Left forelimb (tissue), 1 donor: ENCODE data around the gene TSC2.

Experiments
- DNase-seq: peaks from one replicate; pipeline ENCODE4 v3.0.0-alpha.2; 2018; ENCODE audit warnings: low spot score

The TSC2 gene

GRCh38 chr16:2031081-2031577 lies 16.7 kb upstream of the TSC2 start:
- peak; percentile 62 for DNase-seq

GRCh38 chr16:2032285-2033056 lies 15.3 kb upstream of the TSC2 start:
- peak; percentile 36 for DNase-seq

GRCh38 chr16:2033057-2033908 lies 14.5 kb upstream of the TSC2 start:
- peak; percentile 80 for DNase-seq

- DNase-seq, result peak; percentile 72
These were observed 13.7 kb upstream of the TSC2 start for GRCh38 chr16:2033909-2034695.

DNA sequence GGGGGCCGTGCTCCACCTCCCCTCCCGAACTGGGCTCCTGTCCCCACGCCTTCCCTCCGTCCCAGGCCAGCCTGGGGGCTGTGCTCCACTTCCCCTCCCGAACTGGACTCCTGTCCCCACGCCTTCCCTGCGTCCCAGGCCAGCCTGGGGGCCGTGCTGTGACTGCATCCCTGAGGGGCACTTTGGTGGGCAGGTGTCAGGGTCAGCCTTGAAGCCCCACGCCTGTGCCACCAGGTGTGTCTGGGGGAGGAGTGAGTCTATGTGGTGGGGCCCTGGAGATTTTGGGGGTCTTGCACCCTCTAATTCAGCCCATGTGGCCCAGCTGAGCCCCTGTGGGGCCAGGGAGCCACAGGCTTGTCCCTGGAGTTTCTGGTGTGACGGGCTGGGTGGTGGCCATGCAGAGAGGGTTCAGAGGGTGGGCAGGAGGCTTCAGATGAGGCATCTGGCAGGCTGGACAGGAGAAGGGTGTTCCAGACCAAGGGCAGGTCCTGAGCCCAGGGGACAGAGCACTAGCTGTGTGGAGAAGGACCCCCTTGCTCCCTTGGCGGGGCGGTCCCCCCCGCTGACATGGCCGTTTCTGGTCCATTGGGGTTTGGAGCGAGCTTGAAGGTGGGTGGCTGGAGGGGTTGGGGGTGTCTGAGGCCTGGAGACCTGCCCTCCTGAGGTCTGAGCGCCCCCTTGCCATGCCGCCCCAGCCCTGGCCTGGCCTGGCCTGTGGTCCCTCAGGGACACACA lies 12.9 kb upstream of the TSC2 start:
- DNase-seq, result no peak

DNA sequence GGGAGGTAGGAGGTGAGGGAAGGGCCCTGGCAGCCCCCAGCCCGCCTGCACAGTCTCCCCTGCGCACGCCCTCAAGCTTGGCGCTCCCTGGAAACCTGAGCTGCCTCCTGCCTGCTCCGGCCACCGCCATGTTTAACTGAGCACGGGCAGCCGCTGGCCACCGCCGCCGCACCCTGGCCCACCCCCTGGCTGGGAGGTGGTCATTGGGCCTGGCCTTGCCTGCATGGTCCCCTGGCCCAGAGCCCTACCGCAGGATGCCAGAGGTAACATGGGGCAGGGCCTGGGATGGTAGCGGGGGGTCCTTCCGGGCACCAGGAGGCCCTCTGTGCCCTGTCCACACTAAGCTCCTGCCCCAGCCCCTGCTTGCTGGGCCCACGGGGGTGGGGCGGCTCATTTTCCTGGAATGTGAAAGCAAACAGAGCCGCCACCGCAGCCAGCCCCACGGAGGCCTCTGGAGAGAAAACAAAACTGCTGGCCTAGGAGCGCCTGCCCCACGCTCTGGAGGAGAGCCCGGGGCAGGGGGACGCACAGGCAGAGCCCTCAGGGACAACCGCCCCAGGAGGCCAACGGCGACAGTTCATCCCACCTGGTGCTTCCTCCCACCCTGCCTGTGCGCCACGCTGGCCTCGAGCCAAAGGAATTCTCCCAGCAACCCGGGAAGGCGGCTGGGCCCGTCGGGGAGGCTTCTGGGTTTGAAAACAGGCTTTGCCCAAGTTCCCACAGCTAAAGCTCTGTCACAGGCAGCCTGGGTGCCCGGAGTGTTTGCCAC lies 12.2 kb upstream of the TSC2 start:
- DNase-seq, result peak; percentile 77

DNA sequence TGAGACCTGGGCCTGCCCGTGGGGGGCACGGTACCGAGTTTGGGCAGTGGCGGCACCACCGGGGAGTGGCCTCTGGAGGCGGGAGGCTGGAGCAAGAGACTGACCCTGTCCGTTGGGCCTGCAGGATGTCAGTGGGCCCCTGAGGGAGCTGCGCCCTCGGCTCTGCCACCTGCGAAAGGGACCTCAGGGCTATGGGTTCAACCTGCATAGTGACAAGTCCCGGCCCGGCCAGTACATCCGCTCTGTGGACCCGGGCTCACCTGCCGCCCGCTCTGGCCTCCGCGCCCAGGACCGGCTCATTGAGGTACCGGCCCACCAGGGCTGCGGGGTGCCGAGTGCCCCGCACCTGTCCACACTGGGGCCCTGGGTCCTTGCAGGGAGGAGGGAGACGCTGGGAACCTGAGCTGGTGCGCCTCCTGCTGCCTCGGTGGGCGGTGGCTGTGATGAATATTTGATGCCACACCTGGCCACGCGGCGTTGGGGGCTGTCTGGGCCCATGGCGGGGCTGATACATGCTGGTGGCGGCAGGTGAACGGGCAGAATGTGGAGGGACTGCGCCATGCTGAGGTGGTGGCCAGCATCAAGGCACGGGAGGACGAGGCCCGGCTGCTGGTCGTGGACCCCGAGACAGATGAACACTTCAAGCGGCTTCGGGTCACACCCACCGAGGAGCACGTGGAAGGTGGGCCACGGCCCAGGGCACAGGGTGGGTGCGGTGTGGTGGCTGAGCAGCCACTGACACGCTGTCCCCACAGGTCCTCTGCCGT lies 11.4 kb upstream of the TSC2 start:
- DNase-seq, result no peak

DNA sequence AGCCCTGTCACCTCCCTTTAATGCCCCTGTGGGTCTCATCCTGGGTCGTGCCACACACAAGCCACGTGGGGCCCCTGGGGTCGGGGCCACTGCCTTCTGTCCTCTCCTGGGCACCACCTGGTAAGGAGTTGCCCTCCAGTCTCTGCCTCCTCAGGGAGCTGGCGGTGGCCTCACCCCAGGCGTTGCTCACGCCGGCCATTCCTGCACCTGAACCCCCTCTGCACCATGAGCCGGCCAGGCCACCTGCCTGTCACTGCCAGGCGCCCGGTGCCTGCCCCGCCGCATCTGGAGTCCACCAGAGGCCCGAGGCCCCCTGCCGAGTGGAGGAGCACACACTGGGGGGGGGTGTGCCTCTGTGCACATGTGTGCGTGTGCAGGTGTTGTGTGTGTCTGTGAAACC lies 10.7 kb upstream of the TSC2 start:
- DNase-seq, result no peak

GRCh38 chr16:2037647-2038381 lies 10.0 kb upstream of the TSC2 start:
- DNase-seq, result no peak

GRCh38 chr16:2038382-2039231 lies 9.2 kb upstream of the TSC2 start:
- no peak for DNase-seq

GRCh38 chr16:2039274-2040031 lies 8.3 kb upstream of the TSC2 start:
- peak; percentile 86 for DNase-seq

DNA sequence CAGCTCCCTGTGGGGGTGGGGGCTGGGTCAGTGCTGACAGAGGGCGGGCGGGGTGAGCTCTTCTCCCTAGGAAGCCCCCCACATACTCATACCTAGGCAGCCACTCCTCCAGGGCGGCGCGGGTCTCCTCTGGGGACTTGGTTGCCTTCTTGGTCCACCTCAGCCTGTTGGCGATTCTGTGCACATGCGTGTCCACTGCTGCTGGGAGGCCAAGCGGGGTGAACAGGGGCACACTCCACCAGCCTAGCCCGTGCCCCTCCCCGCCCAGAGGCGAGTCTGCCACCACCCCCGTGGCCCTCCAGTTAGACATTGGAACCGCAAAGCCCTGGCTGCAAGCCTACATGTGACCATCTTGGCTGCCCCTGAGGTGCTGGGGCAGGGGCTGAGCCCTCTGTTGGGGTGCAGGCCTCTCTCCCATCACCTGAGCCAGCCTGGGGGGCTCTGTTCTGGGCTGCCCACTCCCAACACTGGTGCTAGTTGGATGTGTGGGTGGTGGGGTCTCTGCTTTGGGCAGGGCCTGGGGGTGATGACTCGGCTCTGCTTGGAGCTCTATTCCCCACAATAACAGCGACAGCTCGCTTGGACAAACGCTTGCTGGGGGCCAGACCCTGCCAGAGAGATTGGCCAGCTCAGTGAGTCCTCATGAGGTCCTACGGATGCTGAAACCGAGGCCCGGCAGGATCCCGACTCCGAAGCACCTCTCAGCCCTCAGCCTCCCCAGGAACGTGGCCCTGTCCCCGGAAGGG lies 7.6 kb upstream of the TSC2 start:
- no peak for DNase-seq

GRCh38 chr16:2040787-2041522 lies 6.8 kb upstream of the TSC2 start:
- no peak for DNase-seq

DNA sequence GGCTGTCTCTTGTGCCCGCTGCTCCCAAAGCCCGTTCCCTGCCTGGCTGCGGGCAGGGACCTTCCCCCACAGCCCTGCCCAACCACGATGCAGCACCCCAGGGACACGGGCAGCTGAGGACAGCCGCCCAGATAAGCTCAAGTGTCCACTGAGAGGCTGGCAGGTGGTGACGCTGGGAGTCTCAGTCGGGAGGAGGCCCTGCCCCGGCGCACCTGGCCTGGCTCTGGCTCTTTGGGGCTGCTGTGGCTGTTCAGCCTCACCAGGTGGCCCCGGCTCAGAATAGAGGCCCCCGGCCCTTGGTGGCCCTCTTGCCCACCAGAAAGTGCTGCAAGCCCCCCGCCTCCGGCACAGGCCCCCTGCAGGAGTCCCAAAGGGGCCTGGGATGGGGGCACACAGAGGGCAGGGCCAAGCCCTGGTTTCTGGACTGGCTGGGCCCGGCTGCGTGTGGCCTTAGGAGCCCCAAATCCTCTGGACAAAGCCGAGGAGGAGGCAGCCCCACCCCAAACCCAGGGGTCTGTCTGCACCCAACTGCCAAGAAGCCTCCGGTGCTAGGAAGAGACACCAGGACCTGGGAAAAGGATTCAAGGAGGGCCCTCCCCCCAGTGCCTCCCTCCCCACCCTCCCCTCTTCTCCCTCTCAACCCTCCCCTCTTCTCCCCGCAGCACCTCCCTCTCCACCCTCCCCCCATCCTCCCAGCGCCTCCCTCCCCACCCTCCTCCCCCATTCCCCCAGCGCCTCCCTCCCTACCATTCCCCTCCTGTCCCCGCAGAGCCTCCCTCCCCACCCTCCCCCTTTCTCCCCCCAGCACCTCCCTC lies 5.4 kb upstream of the TSC2 start:
- DNase-seq, result no peak

- no peak for DNase-seq
These were observed 4.7 kb upstream of the TSC2 start for GRCh38 chr16:2042986-2043666.
